Astrocyte of the cerebellum (primary cell): ENCODE measurements around the gene PRELP.

ENCODE experiments used
- DNase-seq: peaks from one replicate; pipeline ENCODE4 v3.0.0-alpha.2; 2011; ENCODE audit warnings: low read depth
- H3K4me3 ChIP-seq: 2 replicates; pipeline ENCODE4 v1.5.1; 2011; ENCODE audit warnings: mild to moderate bottlenecking, low read depth, low read length, moderate library complexity
- in situ Hi-C: cut with HindIII; loops from 2 replicates; pipeline ENCODE4 v1.10.0; 2017; ENCODE audit warnings: low sequenced_read_pairs
- TF ChIP-seq, protein P1 (sequence below): IDR thresholded peaks from 2 replicates; pipeline ENCODE4 v1.5.1; 2012; ENCODE audit warnings: low read length, low read depth, moderate library complexity, mild to moderate bottlenecking; ENCODE audit errors: missing control alignments

The PRELP gene

GRCh38 chr1:203506858-203507626 lies 31.4 kb downstream of the PRELP start:
- TF ChIP-seq, protein P1, sequence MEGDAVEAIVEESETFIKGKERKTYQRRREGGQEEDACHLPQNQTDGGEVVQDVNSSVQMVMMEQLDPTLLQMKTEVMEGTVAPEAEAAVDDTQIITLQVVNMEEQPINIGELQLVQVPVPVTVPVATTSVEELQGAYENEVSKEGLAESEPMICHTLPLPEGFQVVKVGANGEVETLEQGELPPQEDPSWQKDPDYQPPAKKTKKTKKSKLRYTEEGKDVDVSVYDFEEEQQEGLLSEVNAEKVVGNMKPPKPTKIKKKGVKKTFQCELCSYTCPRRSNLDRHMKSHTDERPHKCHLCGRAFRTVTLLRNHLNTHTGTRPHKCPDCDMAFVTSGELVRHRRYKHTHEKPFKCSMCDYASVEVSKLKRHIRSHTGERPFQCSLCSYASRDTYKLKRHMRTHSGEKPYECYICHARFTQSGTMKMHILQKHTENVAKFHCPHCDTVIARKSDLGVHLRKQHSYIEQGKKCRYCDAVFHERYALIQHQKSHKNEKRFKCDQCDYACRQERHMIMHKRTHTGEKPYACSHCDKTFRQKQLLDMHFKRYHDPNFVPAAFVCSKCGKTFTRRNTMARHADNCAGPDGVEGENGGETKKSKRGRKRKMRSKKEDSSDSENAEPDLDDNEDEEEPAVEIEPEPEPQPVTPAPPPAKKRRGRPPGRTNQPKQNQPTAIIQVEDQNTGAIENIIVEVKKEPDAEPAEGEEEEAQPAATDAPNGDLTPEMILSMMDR: no peak
- H3K4me3 ChIP-seq: no peak overlapping the region
- in situ Hi-C loops: loop anchor here (25.0 kb wide), 1 partner anchor 205 kb away; no protein-coding TSS in a partner anchor
- no peak for DNase-seq

DNA sequence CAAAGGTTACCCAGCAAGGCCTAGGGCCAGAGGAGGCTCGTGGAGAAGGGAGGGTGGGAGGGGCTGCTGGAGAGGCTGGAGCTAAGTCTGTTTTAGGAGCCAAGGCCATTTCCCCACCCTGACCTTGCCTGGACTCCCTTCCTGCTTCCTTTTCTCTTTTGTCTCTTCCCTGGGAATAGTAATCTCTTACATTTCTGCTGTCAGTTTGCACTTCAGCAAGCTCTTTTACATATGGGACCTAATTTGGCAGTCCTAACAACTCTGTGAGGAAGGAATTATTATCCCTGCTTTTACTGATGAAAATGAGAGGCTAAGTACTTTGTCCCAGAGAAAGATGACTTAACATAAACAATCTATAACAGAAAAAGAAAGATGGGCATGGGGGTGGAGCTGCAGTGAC lies 32.2 kb downstream of the PRELP start:
- no peak overlapping the region for H3K4me3 ChIP-seq
- TF ChIP-seq, protein P1: no peak
- in situ Hi-C loops: loop anchor here (25.0 kb wide), 1 partner anchor 205 kb away; no protein-coding TSS in a partner anchor
- DNase-seq: no peak

- TF ChIP-seq, protein P1: peak; percentile 17
- in situ Hi-C loops: loop anchor here (25.0 kb wide), 1 partner anchor 204 kb away; no protein-coding TSS in a partner anchor
These were observed 33.0 kb downstream of the PRELP start for GRCh38 chr1:203508463-203509073.

GRCh38 chr1:203509135-203509534 lies 33.5 kb downstream of the PRELP start:
- TF ChIP-seq, protein P1: no peak
- in situ Hi-C loops: loop anchor here (25.0 kb wide), 1 partner anchor 203 kb away; no protein-coding TSS in a partner anchor
- no peak overlapping the region for H3K4me3 ChIP-seq
- no peak for DNase-seq

More at GRCh38 chr1:203508463-203509073, 33.0 kb downstream of the PRELP start:
- DNase-seq: no peak
- H3K4me3 ChIP-seq: no peak overlapping the region

DNA sequence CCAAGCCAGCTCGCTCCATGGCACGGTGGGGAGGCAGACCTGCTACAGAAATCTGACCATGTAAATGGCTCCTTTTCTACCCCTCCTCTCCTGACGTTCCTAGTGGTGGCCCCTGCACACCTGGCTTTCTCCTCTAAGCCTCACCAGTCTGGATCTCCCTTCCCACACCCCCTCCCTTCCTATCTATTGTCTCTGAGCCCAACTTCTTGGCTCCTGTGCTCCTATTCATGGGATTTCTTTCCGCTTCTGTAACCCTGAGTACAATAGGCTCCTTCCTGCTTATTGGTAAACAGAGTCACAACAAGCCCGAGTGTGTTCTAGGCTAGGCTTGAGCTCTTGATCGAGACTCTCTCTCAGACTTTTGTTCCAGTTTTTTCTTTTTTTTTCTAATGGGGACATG lies 35.9 kb downstream of the PRELP start:
- DNase-seq: no peak
- in situ Hi-C loops: loop anchor here (25.0 kb wide), 1 partner anchor 201 kb away; no protein-coding TSS in a partner anchor
- H3K4me3 ChIP-seq: no peak overlapping the region
- TF ChIP-seq, protein P1: no peak

DNA sequence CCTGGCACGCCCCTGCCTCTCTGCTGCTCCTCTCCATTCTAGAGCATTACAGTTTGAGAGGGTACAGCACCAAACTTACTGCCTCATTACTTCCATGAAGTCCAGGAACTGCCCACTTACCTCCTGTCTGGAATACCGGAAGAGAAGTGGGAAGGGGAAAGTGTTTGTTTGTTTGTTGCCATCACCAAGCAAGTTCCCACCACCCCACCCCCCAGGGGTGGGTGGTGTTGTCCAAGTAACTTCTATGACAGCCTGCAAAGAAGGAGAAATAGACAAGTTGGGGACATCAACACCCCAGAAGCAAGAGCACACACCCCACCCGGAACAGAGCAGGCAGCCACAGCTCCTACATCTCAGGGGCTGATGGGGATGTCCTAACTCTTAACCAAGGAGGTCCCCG lies 36.3 kb downstream of the PRELP start:
- no peak for DNase-seq
- in situ Hi-C loops: loop anchor here (25.0 kb wide), 1 partner anchor 200 kb away; no protein-coding TSS in a partner anchor
- H3K4me3 ChIP-seq: no peak overlapping the region
- TF ChIP-seq, protein P1: no peak
